ENCODE data around the gene DNAH10.

DNAH10 gene

GRCh38 chr12:123858176-123858575 is 96.1 kb downstream of the DNAH10 start:
- no peak overlapping the region for H3K4me3 ChIP-seq (ENCODE audit: low read depth, low read length)
- DNase-seq (ENCODE audit: low read depth), result no peak
- TF ChIP-seq MAX (IDR thresholded peaks at IDR 0.05; ENCODE audit: low read depth, low read length), result no peak
- TF ChIP-seq POLR2A (IDR thresholded peaks at IDR 0.05; ENCODE audit: extremely low read depth, insufficient read length), result no peak
- TF ChIP-seq MYC (IDR thresholded peaks at IDR 0.05; ENCODE audit: low read depth, low read length), result no peak
- TF ChIP-seq CTCF (IDR thresholded peaks at IDR 0.05; ENCODE audit: low read depth, low read length), result no peak

GRCh38 chr12:123859035-123859434 is 96.9 kb downstream of the DNAH10 start:
- TF ChIP-seq MAX (IDR thresholded peaks at IDR 0.05; ENCODE audit: low read depth, low read length) (no peak), CTCF (IDR thresholded peaks at IDR 0.05; ENCODE audit: low read depth, low read length) (no peak), POLR2A (IDR thresholded peaks at IDR 0.05; ENCODE audit: extremely low read depth, insufficient read length) (no peak), MYC (IDR thresholded peaks at IDR 0.05; ENCODE audit: low read depth, low read length) (no peak)
- no peak for DNase-seq (ENCODE audit: low read depth)
- H3K4me3 ChIP-seq (ENCODE audit: low read depth, low read length), result no peak overlapping the region

- no peak for DNase-seq (ENCODE audit: low read depth)
- no peak overlapping the region for H3K4me3 ChIP-seq (ENCODE audit: low read depth, low read length)
- TF ChIP-seq POLR2A (IDR thresholded peaks at IDR 0.05; ENCODE audit: extremely low read depth, insufficient read length), result no peak
- no peak for TF ChIP-seq CTCF (IDR thresholded peaks at IDR 0.05; ENCODE audit: low read depth, low read length)
- no peak for TF ChIP-seq MAX (IDR thresholded peaks at IDR 0.05; ENCODE audit: low read depth, low read length)
- no peak for TF ChIP-seq MYC (IDR thresholded peaks at IDR 0.05; ENCODE audit: low read depth, low read length)
These were observed 98.3 kb downstream of the DNAH10 start for GRCh38 chr12:123860377-123860776.

- DNase-seq (ENCODE audit: low read depth), result no peak
- H3K4me3 ChIP-seq (ENCODE audit: low read depth, low read length), result no peak overlapping the region
- TF ChIP-seq POLR2A (IDR thresholded peaks at IDR 0.05; ENCODE audit: extremely low read depth, insufficient read length) (no peak), MYC (IDR thresholded peaks at IDR 0.05; ENCODE audit: low read depth, low read length) (no peak), CTCF (IDR thresholded peaks at IDR 0.05; ENCODE audit: low read depth, low read length) (no peak), MAX (IDR thresholded peaks at IDR 0.05; ENCODE audit: low read depth, low read length) (no peak)
These were observed 99.3 kb downstream of the DNAH10 start for GRCh38 chr12:123861392-123861791.

- no peak for TF ChIP-seq POLR2A (IDR thresholded peaks at IDR 0.05; ENCODE audit: extremely low read depth, insufficient read length)
- TF ChIP-seq CTCF (IDR thresholded peaks at IDR 0.05; ENCODE audit: low read depth, low read length), result no peak
- DNase-seq (ENCODE audit: low read depth), result no peak
- H3K4me3 ChIP-seq (ENCODE audit: low read depth, low read length), result no peak overlapping the region
These were observed 105.0 kb downstream of the DNAH10 start for GRCh38 chr12:123867141-123867540.

- DNase-seq (ENCODE audit: low read depth), result no peak
- TF ChIP-seq MYC (IDR thresholded peaks at IDR 0.05; ENCODE audit: low read depth, low read length), result no peak
- TF ChIP-seq CTCF (IDR thresholded peaks at IDR 0.05; ENCODE audit: low read depth, low read length), result no peak
- TF ChIP-seq MAX (IDR thresholded peaks at IDR 0.05; ENCODE audit: low read depth, low read length), result no peak
- no peak for TF ChIP-seq POLR2A (IDR thresholded peaks at IDR 0.05; ENCODE audit: extremely low read depth, insufficient read length)
- H3K4me3 ChIP-seq (ENCODE audit: low read depth, low read length), result no peak overlapping the region
These were observed 106.7 kb downstream of the DNAH10 start for GRCh38 chr12:123868791-123869190.

Measured in NB4 (cell line).